Measurements from ENCODE around the gene DTX3.
A peak's percentile ranks its signal among the peaks of the same experiment; 100 is the strongest.
"Not testable (repeated sequence)": the region's sequence is repeated elsewhere in the genome, so short reads cannot be mapped to it uniquely, and the experiment has no call there.

DTX3 gene

DNA sequence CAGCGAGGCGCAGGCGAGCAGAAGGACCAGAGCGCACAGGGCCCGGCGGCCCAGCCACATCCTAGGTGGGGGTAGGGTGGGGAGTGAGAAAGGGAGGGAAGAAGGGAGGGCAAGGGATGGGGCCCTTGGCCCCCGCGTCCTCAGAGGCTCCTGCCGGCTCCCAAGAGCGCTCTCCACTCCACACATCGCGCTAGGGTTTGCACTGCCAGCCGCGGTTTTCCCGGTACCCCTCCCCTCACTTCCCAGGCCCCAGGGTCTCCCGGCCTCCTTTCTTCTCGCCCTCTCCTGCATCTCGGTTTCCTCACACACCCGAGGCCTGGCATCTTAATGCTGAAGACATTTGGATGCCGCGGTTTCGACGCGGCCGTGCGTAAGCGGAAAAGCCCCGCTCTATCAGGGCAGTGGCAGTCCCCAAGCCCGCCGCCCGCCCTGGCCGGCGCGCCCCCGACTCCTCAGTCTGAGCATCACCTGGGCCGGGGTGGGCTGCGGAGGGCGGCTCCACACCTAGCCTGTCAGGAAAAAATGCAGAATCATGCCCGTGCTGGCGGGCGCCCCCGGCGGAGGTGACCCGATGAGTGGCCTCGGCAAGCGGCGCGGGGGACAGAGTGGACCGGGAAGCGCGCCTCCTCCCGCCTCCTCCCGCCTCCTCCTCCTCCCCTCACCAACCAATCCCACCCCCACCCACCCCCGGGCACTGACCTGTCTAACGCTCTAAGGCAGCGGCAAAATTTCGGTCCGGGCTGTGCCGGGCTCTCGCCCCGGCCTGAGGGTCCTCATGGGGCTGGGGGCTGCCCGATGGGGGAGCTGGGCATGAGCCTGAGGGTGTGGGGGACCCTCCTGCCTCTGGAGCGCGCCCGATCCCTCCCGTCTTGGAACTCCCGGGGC lies 27.7 kb downstream of the DTX3 start:
- DNase-seq (ENCODE audit: low read depth) = no peak

DNA sequence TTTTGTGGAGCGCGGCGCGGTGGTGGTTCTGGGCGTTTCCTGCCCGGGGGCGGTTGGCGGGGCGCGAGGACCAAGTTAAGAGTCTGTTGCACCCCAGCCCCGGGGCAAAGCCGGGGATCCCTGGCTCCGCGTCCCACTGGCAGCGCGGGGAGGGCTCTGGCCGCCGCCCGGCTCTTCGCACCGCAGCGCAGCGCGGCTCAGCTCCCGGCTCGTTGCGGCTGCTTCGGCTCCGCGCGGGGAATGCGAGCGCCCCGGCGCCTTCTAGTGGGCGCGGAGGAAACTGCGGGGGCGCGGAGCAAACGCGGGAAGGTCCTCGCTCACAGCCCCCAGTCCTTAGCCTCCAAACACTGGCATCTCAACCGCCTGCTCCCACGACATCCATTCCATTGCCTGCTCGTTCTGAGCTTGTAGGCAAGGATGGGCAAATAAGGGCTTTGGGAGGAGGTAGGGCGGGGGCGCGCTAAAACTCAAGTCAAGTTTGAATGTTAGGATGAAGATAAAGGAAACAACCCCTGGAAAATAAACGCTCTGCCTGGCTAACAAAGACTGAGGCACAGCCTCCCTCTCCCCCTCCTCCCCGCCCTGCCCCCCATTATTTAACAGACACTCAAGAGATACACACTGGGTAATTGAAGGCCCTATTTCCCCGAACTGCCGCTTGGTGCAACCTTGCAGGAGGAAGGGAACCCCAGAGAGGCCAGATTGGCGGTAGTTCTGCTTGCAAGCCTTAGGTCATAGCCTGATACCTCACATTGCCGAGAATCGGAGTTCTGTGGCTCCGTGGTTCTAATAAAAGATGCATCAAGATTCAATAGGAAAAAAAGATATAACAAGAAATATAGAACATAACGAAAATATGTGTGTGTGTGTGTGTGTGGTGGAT lies 28.6 kb downstream of the DTX3 start, which contains the start of gene B4GALNT1:
TSS of gene B4GALNT1 (minus strand) at position 244 of the 883 bp plus-strand sequence. CDS start 1,069 bp downstream, outside the sequence.
- DNase-seq (ENCODE audit: low read depth) = peak; percentile 39

DNA sequence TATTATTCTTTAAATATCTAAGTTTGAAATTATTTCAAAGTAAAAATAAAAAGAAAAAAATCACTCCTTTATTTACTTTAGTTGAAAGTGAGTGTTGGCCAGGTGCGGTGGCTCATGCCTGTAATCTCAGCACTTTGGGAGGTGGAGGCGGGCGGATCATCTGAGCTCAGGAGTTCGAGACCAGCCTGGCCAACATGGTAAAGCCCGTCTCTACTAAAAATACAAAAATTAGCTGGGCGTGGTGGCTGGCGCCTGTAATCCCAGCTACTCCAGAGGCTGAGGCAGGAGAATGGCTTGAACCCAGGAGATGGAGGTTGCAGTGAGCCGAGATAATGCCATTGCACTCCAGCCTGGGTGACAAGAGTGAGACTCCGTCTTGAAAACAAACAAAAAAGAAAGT lies 32.1 kb downstream of the DTX3 start:
- not testable (repeated sequence) for DNase-seq (ENCODE audit: low read depth)

DNA sequence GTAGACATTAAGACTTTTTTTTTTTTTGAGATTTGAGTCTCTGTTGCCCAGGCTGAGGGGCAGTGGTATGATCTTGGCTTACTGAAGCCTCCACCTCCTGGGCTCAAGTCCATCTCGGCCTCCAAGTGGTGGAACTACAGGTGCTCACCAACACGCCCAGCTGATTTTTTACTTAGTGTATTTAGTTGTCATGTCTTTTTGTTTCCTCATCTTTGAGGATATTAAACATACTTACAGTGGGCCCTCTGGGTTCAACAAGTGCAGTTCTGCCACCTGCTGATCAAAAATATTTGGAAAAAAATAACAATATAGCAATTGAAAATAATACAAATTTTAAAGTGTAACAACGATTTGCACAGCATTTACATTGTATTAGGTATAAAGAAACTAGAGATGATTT lies 32.7 kb downstream of the DTX3 start:
- DNase-seq (ENCODE audit: low read depth) = no peak

DNA sequence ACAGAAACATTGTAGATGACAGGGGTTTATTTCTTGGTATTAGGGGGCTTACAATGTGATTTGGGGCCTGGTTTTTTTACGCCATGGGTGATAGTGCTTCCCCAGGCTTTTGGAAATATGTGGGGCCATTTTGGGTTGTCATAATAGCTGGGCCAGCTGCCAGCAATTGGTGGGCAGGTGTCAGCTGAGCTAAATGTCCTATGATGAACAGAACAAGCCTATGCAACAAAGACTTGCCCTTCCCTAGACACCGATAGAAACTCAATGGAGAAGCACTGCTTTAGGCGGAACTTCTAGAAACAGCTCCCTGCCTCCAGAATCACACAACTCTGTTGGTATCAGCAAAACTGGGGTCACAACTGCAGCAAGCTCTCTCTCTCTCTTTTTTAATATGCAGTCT lies 33.5 kb downstream of the DTX3 start:
- DNase-seq (ENCODE audit: low read depth) = no peak

DNA sequence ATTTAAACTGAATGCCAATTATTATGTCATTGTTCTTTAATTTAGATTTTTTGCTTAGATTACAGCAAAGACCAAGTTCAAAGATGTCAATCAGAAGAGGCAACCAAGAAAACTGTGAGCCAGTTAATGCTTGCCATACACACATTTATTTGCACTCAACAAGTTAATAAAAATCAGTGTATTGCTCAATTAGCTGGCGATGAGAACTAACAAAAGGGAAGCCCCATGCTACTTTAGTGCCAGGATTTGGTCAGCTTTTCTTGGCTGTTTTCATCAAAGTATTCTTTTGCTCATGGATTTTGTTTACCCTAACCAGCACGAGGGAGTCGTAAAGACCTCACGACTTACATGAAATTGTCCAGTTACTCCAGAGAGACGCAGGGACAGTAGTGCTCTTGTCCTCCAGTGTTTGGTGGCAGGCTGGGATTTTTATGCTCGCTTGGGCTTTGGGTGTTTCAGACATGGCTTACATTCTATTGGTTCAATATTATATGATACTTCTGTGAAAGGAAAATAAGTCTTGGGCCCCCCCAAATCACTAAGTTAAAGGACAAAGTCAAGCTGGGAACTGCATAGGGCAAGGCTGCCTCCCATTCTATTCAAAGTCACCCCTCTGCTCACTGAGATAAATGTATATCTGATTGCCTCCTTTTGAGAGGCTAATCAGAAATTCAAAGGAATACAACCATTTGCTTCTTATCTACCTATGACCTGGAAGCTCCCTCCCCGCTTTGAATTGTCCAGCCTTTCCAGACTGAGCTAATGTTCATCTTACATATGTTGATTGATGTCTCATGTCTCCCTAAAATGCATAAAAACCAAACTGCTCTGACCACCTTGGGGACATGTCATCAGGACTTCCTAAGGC lies 35.8 kb downstream of the DTX3 start:
- no peak for DNase-seq (ENCODE audit: low read depth)

DNA sequence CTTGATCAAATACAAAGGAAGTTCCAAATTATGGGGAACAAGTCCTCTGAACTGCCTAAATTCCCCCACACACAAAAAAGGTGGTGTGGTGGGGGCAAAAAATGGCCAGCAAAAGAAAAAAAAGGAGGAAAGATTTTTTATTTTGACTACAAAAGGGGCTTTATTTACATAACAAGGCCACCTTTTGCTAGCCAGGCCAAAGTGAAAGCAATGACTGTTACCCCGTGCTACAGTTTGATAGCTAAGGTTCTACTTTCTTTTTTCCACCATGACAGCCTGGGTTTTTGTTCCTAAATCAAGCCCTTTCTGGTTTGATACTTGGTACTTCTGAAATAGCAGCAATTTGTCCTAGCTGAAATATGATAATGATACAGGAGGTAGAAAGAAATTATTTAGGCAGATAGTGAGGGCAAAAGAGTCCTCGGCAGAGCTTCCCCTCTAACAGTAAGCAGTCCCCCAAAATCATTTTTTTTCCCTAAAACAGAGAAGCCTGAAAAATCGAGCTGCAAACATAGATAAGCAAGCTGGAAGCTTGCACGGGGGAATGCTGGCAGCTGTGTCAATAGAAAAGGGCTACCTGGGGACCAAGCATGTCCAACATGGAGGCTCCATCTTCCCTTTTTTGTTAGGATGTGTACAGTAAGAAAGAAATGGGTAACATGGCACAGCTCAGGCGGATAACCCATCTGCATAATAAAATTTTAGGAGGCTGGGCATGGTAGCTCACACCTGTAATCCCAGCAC lies 37.2 kb downstream of the DTX3 start:
- DNase-seq (ENCODE audit: low read depth) = no peak

DNA sequence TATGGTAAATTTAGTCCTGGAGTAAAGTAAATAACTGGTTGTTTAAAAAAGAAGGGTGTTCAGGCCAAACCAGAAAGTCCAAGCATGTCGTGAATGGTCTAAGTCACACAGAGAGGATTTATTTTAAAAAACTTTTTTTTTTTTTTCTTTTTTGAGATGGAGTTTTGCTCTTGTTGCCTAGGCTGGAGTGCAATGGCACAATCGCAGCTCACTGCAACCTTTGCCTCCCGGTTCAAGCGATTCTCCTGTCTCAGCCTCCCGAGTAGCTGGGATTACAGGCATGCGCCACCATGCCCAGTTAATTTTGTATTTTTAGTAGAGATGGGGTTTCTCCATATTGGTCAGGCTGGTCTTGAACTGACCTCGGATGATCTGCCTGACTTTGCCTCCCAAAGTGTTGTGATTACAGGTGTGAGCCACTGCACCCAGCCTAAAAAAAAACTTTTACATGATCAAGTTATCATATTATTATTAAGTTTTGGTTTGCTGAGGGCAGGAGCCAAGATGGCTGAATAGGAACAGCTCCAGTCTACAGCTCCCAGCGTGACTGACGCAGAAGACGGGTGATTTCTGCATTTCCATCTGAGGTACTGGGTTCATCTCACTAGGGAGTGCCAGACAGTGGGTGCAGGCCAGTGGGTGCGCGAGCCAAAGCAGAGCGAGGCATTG lies 41.5 kb downstream of the DTX3 start:
- not testable (repeated sequence) for DNase-seq (ENCODE audit: low read depth)

DNA sequence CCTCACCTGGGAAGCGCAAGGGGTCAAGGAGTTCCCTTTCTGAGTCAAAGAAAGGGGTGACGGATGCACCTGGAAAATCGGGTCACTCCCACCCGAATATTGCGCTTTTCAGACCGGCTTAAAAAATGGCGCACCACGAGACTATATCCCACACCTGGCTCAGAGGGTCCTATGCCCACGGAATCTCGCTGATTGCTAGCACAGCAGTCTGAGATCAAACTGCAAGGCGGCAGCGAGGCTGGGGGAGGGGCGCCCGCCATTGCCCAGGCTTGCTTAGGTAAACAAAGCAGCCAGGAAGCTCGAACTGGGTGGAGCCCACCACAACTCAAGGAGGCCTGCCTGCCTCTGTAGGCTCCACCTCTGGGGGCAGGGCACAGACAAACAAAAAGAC lies 42.0 kb downstream of the DTX3 start:
- DNase-seq (ENCODE audit: low read depth) = not testable (repeated sequence)

DNA sequence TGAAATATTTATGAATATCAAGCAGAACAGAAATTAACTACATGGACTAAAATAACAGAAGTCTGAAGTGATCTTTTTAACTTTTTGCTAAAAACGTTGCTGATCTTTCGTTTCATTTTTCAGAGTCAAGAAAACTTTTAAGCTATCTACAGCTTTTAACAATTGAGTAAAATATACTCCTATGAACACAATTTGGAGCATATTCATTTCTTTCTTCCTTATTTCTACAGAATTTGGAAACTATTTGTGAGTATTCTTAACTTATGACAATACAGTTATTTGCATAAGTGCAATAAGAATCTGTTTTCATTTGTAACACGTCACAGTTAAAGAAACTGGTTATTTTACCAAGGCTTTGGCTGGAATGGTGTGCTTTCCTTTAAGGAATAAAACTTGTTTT lies 49.4 kb downstream of the DTX3 start:
- DNase-seq (ENCODE audit: low read depth) = no peak

DNA sequence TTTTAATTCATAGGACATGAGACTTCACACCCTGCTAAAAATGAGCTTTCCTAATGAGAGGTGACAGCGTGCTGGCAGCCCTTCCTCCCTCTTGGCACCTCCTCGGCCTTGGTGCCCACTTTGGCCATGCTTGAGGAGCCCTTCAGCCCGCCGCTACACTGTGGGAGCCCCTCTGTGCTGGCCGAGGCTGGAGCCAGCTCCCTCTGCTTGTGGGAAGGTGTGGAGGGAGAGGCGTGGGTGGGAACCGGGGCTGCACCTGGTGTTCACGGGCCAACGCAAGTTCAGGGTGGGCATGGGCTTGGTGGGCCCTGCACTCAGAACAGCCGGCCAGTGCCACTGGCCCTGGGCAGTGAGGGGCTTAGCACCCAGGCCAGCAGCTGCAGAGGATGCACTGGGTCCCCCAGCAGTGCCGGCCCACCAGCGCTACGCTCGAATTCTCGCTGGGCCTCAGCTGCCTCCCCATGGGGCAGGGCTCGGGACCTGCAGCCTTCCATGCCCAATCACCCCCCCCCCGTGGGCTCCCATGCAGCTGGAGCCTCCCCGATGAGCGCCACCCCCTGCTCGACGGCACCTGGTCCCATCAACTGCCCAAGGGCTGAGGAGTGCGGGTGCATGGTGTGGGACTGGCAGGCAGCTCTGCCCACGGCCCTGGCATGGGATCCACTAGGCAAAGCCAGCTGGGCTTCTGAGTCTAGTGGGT lies 51.1 kb downstream of the DTX3 start:
- DNase-seq (ENCODE audit: low read depth) = no peak

DNA sequence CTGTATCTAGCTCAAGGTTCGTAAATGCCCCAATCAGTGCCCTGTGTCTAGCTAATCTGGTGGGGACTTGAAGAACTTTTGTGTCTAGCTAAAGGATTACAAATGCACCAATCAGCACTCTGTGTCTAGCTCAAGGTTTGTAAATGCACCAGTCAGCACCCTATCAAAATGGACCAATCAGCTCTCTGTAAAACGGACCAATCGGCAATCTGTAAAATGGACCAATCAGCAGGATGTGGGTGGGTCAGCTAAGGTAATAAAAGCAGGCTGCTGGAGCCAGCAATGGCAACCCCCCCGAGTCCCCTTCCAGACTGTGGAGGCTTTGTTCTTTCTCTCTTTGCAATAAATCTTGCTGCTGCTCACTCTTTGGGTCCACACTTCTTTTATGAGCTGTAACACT lies 51.8 kb downstream of the DTX3 start:
- DNase-seq (ENCODE audit: low read depth) = not testable (repeated sequence)

DNA sequence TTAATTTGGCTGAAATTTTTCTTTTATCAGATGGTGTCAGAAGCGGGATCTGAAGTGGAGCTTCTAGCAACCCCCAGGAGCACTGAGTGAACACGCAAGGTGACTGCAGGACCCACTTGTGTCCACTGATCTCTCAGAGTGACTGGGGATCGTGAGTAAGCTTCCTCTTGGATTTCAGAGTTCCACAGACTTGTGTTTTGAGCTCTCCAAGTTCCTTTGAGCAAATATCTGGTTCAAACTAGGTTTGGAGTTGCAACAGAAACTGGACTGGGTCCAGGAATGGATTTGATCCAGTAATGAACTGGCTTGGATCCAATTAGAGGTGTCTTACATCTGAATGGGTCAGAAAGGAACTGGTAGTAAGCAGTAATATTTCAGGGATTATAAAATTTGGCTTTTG lies 53.1 kb downstream of the DTX3 start:
- DNase-seq (ENCODE audit: low read depth) = no peak

DNA sequence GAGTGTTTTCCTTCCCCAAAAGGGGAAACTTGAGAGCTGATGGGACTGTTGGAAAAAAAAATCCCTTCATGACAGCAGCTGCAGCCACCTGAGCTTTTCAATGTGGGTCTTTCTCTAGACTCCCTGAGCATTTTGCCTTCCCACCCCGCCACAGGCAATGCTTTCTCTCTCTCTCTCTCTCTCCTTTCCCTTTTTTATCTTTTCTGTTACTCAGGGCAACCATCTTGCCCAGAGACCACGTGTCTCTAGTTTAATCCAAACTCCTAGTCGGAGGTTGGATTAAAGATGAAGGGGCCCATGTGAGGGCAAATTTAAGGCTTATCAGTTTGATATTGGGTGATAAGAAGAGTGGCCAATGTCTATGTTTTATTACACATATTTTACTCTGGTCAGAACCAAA lies 54.3 kb downstream of the DTX3 start:
- DNase-seq (ENCODE audit: low read depth) = no peak
